Measurements from ENCODE around the gene CHST11. TPM values are rescaled to one million over a fixed set of nuclear protein-coding genes. Genes with fewer than 3 reads are reported as not detected.

CHST11 gene
- total RNA-seq, 1 donor from 2014 or later = 40.1 TPM

GRCh38 chr12:104502638-104503037, 45.9 kb downstream of the CHST11 start:
- peaks cover 7% of the 10 kb centered on the region for H3K36me3 Mint-ChIP-seq (ENCODE audit: low read depth)
- ChIA-PET POLR2A (interaction anchor here (0.6 to 2.8 kb wide), 3 partner anchors 11 to 433 kb away, joined by 3 to 11 read pairs (median 4); no protein-coding TSS in a partner anchor), CTCF (no interaction called here)
- no peak overlapping the region for H3K4me3 Mint-ChIP-seq
- intact Hi-C loops (cut with micrococcal nuclease) = no loop called here
- ATAC-seq (ENCODE audit: low read depth) = no peak
- no peaks in the 10 kb centered on the region for H3K27me3 Mint-ChIP-seq
- no peaks in the 10 kb centered on the region for H3K9me3 Mint-ChIP-seq
- DNase-seq = no peak
- H3K4me1 Mint-ChIP-seq = peaks cover 96% of the 10 kb centered on the region
- no peak for TF ChIP-seq CTCF (IDR thresholded peaks at IDR 0.05)
- no peak overlapping the region for H3K27ac Mint-ChIP-seq

GRCh38 chr12:104503191-104503590, 46.4 kb downstream of the CHST11 start:
- ChIA-PET POLR2A (interaction anchor here (0.6 to 2.8 kb wide), 3 partner anchors 11 to 433 kb away, joined by 3 to 11 read pairs (median 4); no protein-coding TSS in a partner anchor), CTCF (no interaction called here)
- Mint-ChIP-seq H3K27me3 (no peaks in the 10 kb centered on the region), H3K27ac (no peak overlapping the region), H3K9me3 (no peaks in the 10 kb centered on the region), H3K4me1 (peaks cover 97% of the 10 kb centered on the region), H3K36me3 (ENCODE audit: low read depth) (peaks cover 7% of the 10 kb centered on the region), H3K4me3 (no peak overlapping the region)
- no peak for DNase-seq
- intact Hi-C loops (cut with micrococcal nuclease) = no loop called here
- ATAC-seq (ENCODE audit: low read depth) = no peak
- no peak for TF ChIP-seq CTCF (IDR thresholded peaks at IDR 0.05)

GRCh38 chr12:104504146-104504545, 47.4 kb downstream of the CHST11 start:
- no peaks in the 10 kb centered on the region for H3K27me3 Mint-ChIP-seq
- H3K27ac Mint-ChIP-seq = no peak overlapping the region
- intact Hi-C loops (cut with micrococcal nuclease) = no loop called here
- ATAC-seq (ENCODE audit: low read depth) (no peak), DNase-seq (no peak)
- CTCF ChIA-PET = no interaction called here
- H3K4me3 Mint-ChIP-seq = no peak overlapping the region
- H3K36me3 Mint-ChIP-seq (ENCODE audit: low read depth) = peaks cover 7% of the 10 kb centered on the region
- no peak for TF ChIP-seq CTCF (IDR thresholded peaks at IDR 0.05)
- H3K9me3 Mint-ChIP-seq = no peaks in the 10 kb centered on the region
- peaks cover 97% of the 10 kb centered on the region for H3K4me1 Mint-ChIP-seq
- POLR2A ChIA-PET = interaction anchor here (1.4 to 2.8 kb wide), 2 partner anchors 12 to 46 kb away, joined by 3 to 11 read pairs; no protein-coding TSS in a partner anchor

GRCh38 chr12:104505095-104505818, 48.5 kb downstream of the CHST11 start:
- ATAC-seq (ENCODE audit: low read depth) = peak; percentile 90
- Mint-ChIP-seq H3K9me3 (no peaks in the 10 kb centered on the region), H3K27me3 (no peaks in the 10 kb centered on the region), H3K4me1 (peaks cover 96% of the 10 kb centered on the region), H3K27ac (no peak overlapping the region), H3K4me3 (peak overlapping the region; percentile 21), H3K36me3 (ENCODE audit: low read depth) (peaks cover 7% of the 10 kb centered on the region)
- intact Hi-C loops (cut with micrococcal nuclease) = loop anchor here (1.0 to 5.0 kb wide), 3 partner anchors 15 to 48 kb away; partner anchors contain the start of gene CHST11
- CTCF ChIA-PET = interaction anchor here (0.9 kb wide), 2 partner anchors 45 to 124 kb away, joined by 3 to 8 read pairs; no protein-coding TSS in a partner anchor
- POLR2A ChIA-PET = interaction anchor here (0.5 to 1.8 kb wide), 10 partner anchors 12 to 123 kb away, joined by 3 to 13 read pairs (median 4); no protein-coding TSS in a partner anchor
- TF ChIP-seq CTCF (IDR thresholded peaks at IDR 0.05) = no peak
- DNase-seq = no peak

GRCh38 chr12:104506676-104507401, 50.1 kb downstream of the CHST11 start:
- no peak overlapping the region for H3K4me3 Mint-ChIP-seq
- POLR2A ChIA-PET = interaction anchor here (1.1 to 1.8 kb wide), 2 partner anchors 20 to 49 kb away, joined by 3 to 13 read pairs; no protein-coding TSS in a partner anchor
- H3K4me1 Mint-ChIP-seq = peaks cover 98% of the 10 kb centered on the region
- H3K27ac Mint-ChIP-seq = peak overlapping the region; percentile 37
- no peaks in the 10 kb centered on the region for H3K9me3 Mint-ChIP-seq
- CTCF ChIA-PET = no interaction called here
- intact Hi-C loops (cut with micrococcal nuclease) = loop anchor here (5.0 kb wide), 1 partner anchor 50 kb away; the partner anchor contains the start of gene CHST11
- ATAC-seq (ENCODE audit: low read depth) = no peak
- no peak for DNase-seq
- H3K36me3 Mint-ChIP-seq (ENCODE audit: low read depth) = peaks cover 3% of the 10 kb centered on the region
- H3K27me3 Mint-ChIP-seq = no peaks in the 10 kb centered on the region
- TF ChIP-seq CTCF (IDR thresholded peaks at IDR 0.05) = no peak
